Esophagus (tissue), 2 donors: Measurements from ENCODE around the gene RAD51B. TPM values are rescaled to one million over a fixed set of nuclear protein-coding genes. Genes with fewer than 3 reads are reported as not detected.

Experiments
- H3K27ac ChIP-seq, 2 donors: one replicate each; pipeline ENCODE4 v1.5.1; 2013; ENCODE audit warnings: low read depth in 2 of 2, mild to moderate bottlenecking in 2 of 2, inconsistent platforms in 1 of 2, low read length in 1 of 2, moderate library complexity in 1 of 2
- H3K27me3 ChIP-seq, 2 donors: one replicate each; pipeline ENCODE4 v1.6.1; 2013; ENCODE audit warnings: low read length in 2 of 2, control low read depth in 1 of 2, mild to moderate bottlenecking in 1 of 2; ENCODE audit not compliant: insufficient read depth in 2 of 2, control insufficient read depth in 1 of 2
- H3K36me3 ChIP-seq, 2 donors: one replicate each; pipeline ENCODE4 v1.6.1; 2013; ENCODE audit warnings: low read length in 1 of 2; ENCODE audit not compliant: control insufficient read depth in 2 of 2, insufficient read depth in 2 of 2
- H3K4me1 ChIP-seq, 2 donors: one replicate each; pipeline ENCODE4 v1.6.1; 2013; ENCODE audit warnings: low read length in 1 of 2; ENCODE audit not compliant: control insufficient read depth in 2 of 2, insufficient read depth in 2 of 2
- H3K4me3 ChIP-seq, 2 donors: one replicate each; pipeline ENCODE4 v1.5.1; 2013; ENCODE audit warnings: low read length in 2 of 2, mild to moderate bottlenecking in 2 of 2, low read depth in 1 of 2, moderate library complexity in 1 of 2
- H3K9me3 ChIP-seq, 2 donors: one replicate each; pipeline ENCODE4 v1.6.1; 2013; ENCODE audit warnings: mild to moderate bottlenecking in 2 of 2, low read depth in 1 of 2, low read length in 1 of 2, moderate library complexity in 1 of 2; ENCODE audit not compliant: control insufficient read depth in 2 of 2, insufficient read depth in 1 of 2
- WGBS, 2 donors: extraction: QIAGEN DNeasy Blood & Tissue Kit; methylation state at CpG; one replicate each; pipeline ENCODE4 v1.1.7; 2013; 5-methylcytosine and 5-hydroxymethylcytosine counted together
- polyA plus RNA-seq, 2 donors: library from polyadenylated mRNA; stranded (reverse); fragments of 200-250 nt; gene quantifications; one replicate each; pipeline ENCODE4 v1.2.3, GENCODE V29; 2013
- donor health status: healthy with polysubstance abuse.
- donor health status: Bipolar disorder and iron deficiency.

Gene RAD51B
- polyA plus RNA-seq, 2 donors, result 3.2 to 4.0 TPM

DNA sequence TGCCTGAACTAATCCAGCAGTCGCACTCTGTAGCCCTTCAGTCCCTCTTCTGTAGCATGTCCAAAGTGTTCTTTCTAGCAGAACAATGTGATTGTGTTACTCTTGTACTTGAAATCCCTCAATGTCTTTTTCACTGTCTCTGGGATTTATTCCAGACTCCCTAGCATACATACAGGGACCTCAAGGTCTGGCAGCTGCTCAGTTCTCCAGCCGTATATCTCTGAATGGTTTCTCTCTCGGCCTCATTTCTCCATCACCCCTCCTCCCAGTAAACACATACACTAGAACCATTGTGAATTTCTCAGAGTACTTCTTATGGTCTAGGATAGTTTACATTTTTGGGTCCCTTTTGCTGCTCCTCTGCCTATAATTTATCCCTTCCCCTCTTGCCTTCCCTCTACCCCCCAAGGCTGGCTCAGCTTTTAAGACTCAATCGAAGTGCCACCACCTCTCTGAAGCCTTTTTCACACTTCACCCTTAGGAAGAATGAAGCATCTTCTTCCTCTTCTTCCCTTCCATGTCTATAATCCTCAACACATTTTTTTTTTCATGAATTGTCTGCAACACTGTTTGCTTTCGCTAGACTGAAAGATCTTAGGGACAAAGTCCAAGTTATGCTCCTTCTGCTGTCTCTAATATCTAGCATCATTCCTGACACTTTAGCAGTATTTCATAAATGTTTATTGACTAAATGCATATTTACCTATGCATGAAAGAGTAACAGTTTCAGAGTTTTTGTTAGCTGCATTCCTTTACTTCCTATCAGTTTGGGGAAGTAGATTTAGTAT lies 527.2 kb downstream of the RAD51B start:
- Histone ChIP-seq H3K27me3 (no peaks in the 10 kb centered on the region), H3K9me3 (peaks cover 0 to 2% of the 10 kb centered on the region in 2 donors), H3K4me3 (no peak overlapping the region), H3K36me3 (no peaks in the 10 kb centered on the region), H3K27ac (no peak overlapping the region), H3K4me1 (no peaks in the 10 kb centered on the region)
- 81 to 86% methylated on average over 5 of the region's 5 CpGs for WGBS, 2 donors

DNA sequence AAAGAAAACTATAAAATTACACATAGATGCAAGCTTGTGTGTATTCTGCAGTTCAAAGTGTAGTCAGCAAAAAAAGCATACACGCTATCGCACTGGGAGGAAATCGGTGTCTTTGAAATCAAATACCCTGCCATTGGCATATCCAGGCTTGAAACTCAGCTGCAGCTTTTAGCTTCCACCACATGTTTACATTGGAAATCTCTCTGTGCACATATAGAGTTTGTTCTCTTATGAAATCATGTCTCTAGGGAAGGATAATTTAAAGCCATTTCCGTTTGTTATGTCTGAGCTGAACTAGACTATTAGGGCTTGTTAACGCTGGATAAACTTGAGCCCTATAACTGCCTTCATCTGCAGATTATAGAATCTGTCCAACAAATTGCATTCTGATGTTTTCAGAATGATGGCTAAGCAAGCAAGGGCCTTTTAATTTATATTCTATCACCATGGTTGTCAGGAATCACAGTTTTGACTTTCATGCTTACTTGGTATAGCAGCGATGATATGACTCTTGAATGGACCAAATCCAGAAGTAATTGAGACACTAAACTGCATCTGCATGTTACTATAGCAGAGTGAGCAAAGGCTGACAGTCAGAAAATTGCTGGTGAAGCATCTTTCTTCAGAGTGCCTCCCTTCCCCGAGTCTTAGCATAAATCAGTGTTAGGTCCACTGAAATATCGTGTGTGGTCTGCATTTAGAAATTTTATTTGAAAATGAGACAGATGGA lies 530.5 kb downstream of the RAD51B start:
- no peak overlapping the region for H3K4me3 ChIP-seq
- no peak overlapping the region for H3K27ac ChIP-seq
- no peaks in the 10 kb centered on the region for H3K27me3 ChIP-seq
- 56 to 58% methylated on average over 8 of the region's 8 CpGs for WGBS, 2 donors
- no peaks in the 10 kb centered on the region for H3K4me1 ChIP-seq
- H3K9me3 ChIP-seq, result no peaks in the 10 kb centered on the region
- H3K36me3 ChIP-seq, result no peaks in the 10 kb centered on the region

DNA sequence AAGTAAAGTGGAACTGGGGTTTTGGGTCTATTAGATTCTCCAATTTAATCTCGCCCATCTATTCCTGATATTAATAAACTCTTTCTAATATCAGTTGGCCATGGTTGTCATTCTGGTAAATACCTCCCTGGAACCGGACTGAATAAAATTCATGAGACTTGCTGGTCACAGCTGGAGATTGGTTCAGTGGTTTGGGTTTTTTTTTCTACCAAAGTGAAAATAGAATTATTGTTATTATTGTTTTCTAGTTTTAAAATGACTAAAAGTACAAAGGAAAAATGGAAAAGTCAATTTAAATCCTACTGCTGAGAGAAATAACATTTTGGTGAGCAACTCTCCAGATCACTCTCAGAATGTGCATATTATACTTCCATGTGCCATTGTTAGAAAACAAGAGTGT lies 535.8 kb downstream of the RAD51B start:
- Histone ChIP-seq H3K4me3 (no peak overlapping the region), H3K27me3 (no peaks in the 10 kb centered on the region), H3K9me3 (no peaks in the 10 kb centered on the region), H3K27ac (no peak overlapping the region), H3K36me3 (no peaks in the 10 kb centered on the region), H3K4me1 (peaks cover 0 to 4% of the 10 kb centered on the region in 2 donors)
- 91 to 94% methylated on average over 2 of the region's 2 CpGs for WGBS, 2 donors

GRCh38 chr14:68357777-68358176 lies 538.2 kb downstream of the RAD51B start:
- no peak overlapping the region for H3K27ac ChIP-seq
- no peak overlapping the region for H3K4me3 ChIP-seq
- H3K36me3 ChIP-seq, result no peaks in the 10 kb centered on the region
- peaks cover 0 to 4% of the 10 kb centered on the region in 2 donors for H3K4me1 ChIP-seq
- no peaks in the 10 kb centered on the region for H3K27me3 ChIP-seq
- 2 to 9% methylated on average over 1 of the region's 1 CpG for WGBS, 2 donors
- H3K9me3 ChIP-seq, result no peaks in the 10 kb centered on the region

- no peaks in the 10 kb centered on the region for H3K36me3 ChIP-seq
- peaks cover 0 to 4% of the 10 kb centered on the region in 2 donors for H3K4me1 ChIP-seq
- WGBS, 2 donors, result 76 to 81% methylated on average over 1 of the region's 1 CpG
- no peak overlapping the region for H3K4me3 ChIP-seq
- H3K27me3 ChIP-seq, result no peaks in the 10 kb centered on the region
- no peak overlapping the region for H3K27ac ChIP-seq
- H3K9me3 ChIP-seq, result peaks cover 0 to under 1% of the 10 kb centered on the region in 2 donors
Measured at GRCh38 chr14:68358500-68358899, 538.9 kb downstream of the RAD51B start.

GRCh38 chr14:68359022-68359836 lies 539.6 kb downstream of the RAD51B start:
- peaks cover 0 to 3% of the 10 kb centered on the region in 2 donors for H3K9me3 ChIP-seq
- H3K27me3 ChIP-seq, result no peaks in the 10 kb centered on the region
- no peaks in the 10 kb centered on the region for H3K36me3 ChIP-seq
- H3K4me3 ChIP-seq, result no peak overlapping the region
- H3K4me1 ChIP-seq, result peaks cover 0 to 4% of the 10 kb centered on the region in 2 donors
- H3K27ac ChIP-seq, result peak overlapping the region; percentile 14 to 59
- 74 to 79% methylated on average over 12 of the region's 12 CpGs for WGBS, 2 donors

DNA sequence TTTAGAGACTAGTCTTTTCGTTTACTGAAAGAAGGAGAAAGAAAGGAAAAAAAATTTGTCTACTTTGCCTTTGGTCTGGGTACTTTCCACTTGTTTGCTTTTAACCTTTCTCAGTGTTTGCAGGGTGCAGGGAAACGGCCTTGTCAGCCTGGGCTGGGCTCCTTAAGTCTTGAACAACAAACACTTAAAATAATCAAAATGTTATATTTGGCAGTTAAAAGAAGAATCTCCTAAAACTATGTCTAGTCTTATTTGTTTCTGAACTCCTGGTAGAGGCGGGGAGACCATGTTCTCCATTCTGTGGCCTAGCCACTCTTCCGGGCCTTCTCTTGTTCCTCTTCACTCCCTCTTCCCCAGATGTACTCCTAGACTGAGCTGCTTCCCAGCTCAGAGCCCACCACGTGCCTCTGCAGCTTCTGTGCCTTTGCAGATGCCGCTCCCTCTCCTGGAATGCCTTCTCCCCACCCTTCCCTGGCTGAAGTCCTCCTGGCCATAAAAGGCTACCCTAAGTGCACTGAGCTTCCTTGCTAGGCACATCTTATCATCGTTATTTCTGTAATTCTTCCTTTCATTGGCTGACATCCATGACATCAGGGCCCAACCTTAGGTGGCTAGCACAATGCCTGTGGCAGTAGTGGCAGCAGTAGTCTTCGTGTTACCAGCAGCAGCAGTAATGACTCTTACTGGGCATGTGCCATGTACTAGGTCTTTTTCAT lies 540.4 kb downstream of the RAD51B start:
- H3K27ac ChIP-seq, result peak overlapping the region in 1 of 2 donors; percentile 53

DNA sequence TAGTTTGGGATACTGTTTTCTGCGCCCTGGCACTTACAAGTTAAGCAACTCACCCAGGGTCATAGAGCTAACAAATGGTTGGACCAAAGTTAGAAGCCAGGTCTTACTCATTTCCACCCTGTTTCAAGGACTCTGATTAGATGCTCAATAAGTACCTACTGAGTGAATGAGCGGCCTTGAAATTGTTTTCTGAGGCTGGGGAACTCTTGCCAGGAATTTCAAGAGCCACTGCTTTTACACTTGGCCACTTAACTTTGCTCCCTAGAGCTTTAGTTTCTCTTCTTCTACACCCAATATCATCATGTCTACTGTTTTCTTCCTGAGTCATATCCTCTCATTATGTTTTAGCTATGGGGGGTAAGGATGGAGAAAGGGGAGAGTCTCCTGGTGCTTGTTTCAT lies 541.7 kb downstream of the RAD51B start:
- 77 to 91% methylated on average over 2 of the region's 2 CpGs for WGBS, 2 donors
- Histone ChIP-seq H3K9me3 (peaks cover 0 to 3% of the 10 kb centered on the region in 2 donors), H3K4me3 (no peak overlapping the region), H3K4me1 (peaks cover 0 to 4% of the 10 kb centered on the region in 2 donors), H3K27ac (no peak overlapping the region), H3K36me3 (no peaks in the 10 kb centered on the region), H3K27me3 (no peaks in the 10 kb centered on the region)

More for the DNA sequence above, 540.4 kb downstream of the RAD51B start:
- H3K4me3 ChIP-seq, result no peak overlapping the region
- 44 to 50% methylated on average over 8 of the region's 8 CpGs for WGBS, 2 donors
- H3K27me3 ChIP-seq, result no peaks in the 10 kb centered on the region
- peaks cover 0 to 4% of the 10 kb centered on the region in 2 donors for H3K4me1 ChIP-seq
- no peaks in the 10 kb centered on the region for H3K36me3 ChIP-seq
- H3K9me3 ChIP-seq, result peaks cover 0 to 3% of the 10 kb centered on the region in 2 donors

- Histone ChIP-seq H3K9me3 (peaks cover 0 to 3% of the 10 kb centered on the region in 2 donors), H3K27ac (no peak overlapping the region), H3K4me1 (peaks cover 0 to 4% of the 10 kb centered on the region in 2 donors), H3K4me3 (no peak overlapping the region), H3K36me3 (no peaks in the 10 kb centered on the region), H3K27me3 (no peaks in the 10 kb centered on the region)
- 66 to 76% methylated on average over 4 of the region's 4 CpGs for WGBS, 2 donors
Measured at GRCh38 chr14:68362846-68363245, 543.3 kb downstream of the RAD51B start.
